ENCODE results near the gene FYB1.

- TF ChIP-seq CTCF (IDR thresholded peaks at IDR 0.05; ENCODE audit: insufficient read depth, low read depth, low read length) (no peak), EZH2 (IDR thresholded peaks at IDR 0.05; ENCODE audit: insufficient read depth, low read length) (no peak)
Measured at GRCh38 chr5:39192450-39193160, 26.8 kb downstream of the FYB1 start.
